GM20000 (cell line): Measurements from ENCODE around the gene TMEM176B.
"Not testable (repeated sequence)": the region's sequence is repeated elsewhere in the genome, so short reads cannot be mapped to it uniquely, and the experiment has no call there.

ENCODE experiments used
- DNase-seq: peaks from one replicate; pipeline ENCODE4 v3.0.0; 2012; ENCODE audit warnings: low spot score
- CTCF ChIP-seq: IDR thresholded peaks from 2 replicates; pipeline ENCODE4 v1.5.1; 2012; ENCODE audit warnings: mild to moderate bottlenecking, control low read depth; ENCODE audit errors: extremely low read depth, missing control alignments

Gene TMEM176B

GRCh38 chr7:150778014-150778737 is 22.0 kb downstream of the TMEM176B start:
- TF ChIP-seq CTCF: no peak
- DNase-seq: no peak

- not testable (repeated sequence) for DNase-seq
Observed at GRCh38 chr7:150774131-150774530, 26.0 kb downstream of the TMEM176B start.

GRCh38 chr7:150769768-150770167 is 30.4 kb downstream of the TMEM176B start:
- DNase-seq: no peak
- no peak for TF ChIP-seq CTCF

GRCh38 chr7:150766334-150766709 is 33.8 kb downstream of the TMEM176B start:
- no peak for TF ChIP-seq CTCF
- no peak for DNase-seq

GRCh38 chr7:150759479-150759878 is 40.7 kb downstream of the TMEM176B start:
- no peak for TF ChIP-seq CTCF
- no peak for DNase-seq

- no peak for TF ChIP-seq CTCF
- DNase-seq: peak; percentile 52
Observed at GRCh38 chr7:150756858-150757257, 43.3 kb downstream of the TMEM176B start.

GRCh38 chr7:150756166-150756565 is 44.0 kb downstream of the TMEM176B start:
- no peak for TF ChIP-seq CTCF
- DNase-seq: no peak

- DNase-seq: peak; percentile 48
- TF ChIP-seq CTCF: no peak
Observed at GRCh38 chr7:150755473-150756099, 44.6 kb downstream of the TMEM176B start.
